HG03460 (cell line): ENCODE data around the gene ASTN2.

Source experiments
- ATAC-seq: cut with Tn5 transposase; IDR thresholded peaks from one replicate; pipeline ENCODE4 v1.9.1; 2021; ENCODE audit not compliant: unreplicated experiment

ASTN2 gene

DNA sequence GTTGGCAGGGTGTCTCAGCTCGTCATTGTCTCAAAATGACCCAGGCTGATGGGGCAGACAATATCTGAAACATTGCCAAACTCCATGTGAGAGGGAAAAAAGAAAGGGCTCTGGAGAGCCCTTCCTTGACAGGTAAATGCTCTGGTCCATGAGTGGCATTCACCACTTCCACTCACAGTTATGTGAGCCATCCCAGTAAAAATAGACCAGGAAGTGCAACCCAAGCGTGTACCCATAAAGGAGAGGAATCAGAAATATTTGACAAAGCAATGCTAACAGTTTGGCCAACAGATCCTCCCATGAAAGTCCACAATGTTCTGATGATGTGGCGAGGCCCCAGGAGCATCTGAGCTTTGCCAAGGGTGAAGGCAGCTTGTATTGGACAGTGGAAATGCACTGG is 49.4 kb downstream of the ASTN2 start:
- ATAC-seq = no peak

DNA sequence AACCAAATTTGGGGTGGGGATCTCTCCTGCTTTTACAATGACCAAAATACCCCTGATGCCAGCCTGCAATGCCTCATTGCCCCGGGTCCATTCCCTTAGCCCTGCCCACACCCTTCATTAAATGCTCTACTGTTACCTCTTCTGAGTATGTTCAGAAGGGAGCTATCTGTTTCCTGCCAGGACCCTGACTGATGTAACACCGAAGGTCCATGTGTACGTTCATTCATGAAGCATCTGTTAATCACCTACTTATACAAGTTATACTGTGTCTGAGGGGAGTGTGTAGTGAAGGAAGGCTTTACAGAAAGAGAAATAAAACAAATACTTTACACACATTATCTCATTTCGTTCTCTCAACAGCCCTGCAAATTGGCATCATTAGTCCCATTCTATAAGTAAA is 51.9 kb downstream of the ASTN2 start:
- no peak for ATAC-seq

DNA sequence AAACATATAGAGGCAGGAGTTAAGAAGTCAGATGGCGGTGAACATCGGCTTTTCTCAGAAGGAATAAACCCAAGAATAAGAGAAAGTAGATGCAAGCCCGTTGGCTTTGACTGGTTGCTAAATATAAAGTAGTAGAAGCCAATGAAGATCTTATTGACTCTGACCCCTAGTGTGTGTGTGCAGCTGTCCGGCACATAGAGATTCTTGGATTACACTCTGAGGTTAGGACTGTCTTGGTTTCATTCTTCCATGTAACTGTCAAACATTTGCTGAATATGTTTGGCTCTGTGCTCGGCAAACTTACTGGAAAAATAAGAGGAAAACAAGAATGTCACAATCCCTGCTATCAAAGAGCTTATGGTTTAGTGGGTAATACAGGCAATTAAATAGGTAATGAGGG is 54.9 kb downstream of the ASTN2 start:
- ATAC-seq = no peak

DNA sequence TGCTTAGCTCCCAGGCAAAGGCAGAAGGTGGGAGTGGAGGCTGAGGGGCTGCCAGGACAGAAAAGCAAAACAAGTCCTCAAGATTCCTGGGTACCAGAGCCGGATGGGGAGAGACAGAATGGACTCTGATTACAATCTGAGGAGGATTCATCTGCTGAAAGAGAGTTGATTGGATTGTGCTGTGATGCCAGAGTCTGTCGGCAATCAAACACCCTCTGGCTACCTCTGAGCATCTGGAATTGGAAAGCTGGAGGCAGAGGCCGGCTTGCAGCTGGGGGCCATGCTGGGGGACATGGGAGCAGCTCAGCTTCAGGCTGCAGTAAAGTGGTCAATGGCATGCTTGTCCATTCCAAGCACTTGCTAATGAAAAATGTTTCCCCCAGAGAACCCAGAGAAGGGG is 59.3 kb downstream of the ASTN2 start:
- ATAC-seq = no peak

DNA sequence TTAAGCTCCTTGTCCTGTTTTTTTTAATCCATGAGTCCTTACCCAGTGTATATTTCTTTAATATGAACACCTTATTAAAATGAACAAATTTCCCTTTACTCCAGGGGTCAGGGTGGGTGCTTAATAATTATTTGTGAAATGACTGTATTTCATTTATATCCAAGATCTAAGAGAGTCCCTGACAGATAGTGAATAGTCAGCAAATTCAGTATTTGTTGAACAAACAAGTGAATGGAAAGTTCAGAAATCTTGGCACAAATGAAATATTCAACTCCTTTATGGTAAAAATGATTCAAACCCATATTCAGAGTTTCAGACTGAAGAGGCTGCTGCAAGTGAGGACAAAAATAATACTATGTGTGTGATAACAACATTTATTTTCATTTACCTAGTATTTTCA is 59.9 kb downstream of the ASTN2 start:
- no peak for ATAC-seq

DNA sequence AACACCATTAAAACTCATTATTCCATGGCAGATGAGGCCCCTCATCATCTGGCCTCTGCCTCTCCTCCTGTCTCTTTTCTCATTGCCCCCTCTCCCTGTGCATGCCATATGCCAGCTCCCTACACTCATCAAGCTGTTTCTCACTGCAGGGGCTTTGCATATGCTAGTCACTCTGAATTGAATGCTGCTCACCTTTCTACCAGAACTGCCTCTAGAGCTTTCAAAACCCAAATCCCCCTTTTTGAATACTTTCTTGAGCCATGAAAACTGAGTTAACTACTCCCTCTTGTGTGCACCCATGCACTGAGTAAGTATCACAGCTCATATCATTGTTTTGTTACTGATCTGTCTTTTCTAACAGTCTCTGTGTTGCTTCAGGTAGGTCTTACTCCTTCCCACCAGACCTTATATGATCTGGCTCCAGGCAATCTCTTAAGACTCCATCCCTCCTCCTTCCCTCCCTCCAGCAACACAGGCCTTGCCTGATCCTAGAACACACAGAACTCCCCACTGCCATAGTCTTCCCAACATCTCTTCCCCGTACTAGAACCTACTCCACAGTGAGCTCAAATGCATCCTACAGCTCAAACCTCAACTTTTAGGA is 60.5 kb downstream of the ASTN2 start:
- no peak for ATAC-seq

DNA sequence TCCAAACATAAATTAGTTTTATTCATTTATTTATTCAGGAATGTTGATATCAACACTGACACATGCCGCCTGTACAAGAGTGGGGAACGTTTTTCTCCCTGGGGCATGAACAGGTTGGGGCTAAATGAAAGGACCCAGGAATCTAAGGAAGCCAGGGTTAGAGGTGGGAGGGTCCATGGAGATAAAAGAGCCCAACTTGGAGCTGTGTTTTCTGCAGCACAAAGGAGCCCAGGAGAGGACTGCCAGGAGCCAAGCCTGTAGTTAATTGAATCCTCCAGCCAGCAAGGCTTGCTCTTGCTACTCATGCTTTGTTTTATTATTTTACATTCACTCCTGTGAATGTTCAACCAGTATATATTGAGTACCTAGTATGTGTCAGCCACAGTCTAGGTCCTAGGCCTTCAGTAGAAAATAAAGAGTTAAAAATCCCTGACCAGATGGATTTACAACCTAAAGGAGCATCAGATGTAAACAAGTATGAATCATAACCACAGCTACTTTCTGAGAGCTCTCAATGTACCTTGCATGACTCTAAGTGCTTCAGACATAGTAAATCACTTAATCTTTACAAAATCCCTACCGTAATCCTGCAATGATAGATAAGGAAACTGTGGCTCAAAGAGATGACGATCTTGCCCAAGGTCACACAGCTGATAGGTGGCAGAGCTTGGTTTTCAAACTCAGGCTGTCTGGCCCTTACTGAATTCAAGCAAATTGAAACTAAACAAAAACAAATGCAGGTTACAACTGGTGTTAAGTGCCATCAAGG is 69.8 kb downstream of the ASTN2 start:
- no peak for ATAC-seq

DNA sequence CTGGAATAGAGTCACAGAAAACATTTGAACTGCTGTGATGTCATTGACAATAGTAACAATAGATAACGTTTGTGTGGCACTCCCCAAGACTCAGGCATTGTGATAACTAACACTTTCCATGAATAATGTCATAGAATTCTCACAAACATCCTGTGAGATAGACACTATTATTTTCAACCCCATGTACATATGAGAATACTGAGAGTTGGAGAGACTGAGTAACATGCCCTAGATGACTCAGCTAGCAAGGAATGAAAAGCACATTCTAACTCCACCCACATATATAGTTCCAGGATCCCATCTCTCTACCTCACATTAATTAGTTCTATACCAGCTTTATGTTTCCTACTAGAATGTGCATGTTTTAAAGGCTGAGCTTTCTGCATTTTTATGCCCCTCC is 71.4 kb downstream of the ASTN2 start:
- no peak for ATAC-seq

DNA sequence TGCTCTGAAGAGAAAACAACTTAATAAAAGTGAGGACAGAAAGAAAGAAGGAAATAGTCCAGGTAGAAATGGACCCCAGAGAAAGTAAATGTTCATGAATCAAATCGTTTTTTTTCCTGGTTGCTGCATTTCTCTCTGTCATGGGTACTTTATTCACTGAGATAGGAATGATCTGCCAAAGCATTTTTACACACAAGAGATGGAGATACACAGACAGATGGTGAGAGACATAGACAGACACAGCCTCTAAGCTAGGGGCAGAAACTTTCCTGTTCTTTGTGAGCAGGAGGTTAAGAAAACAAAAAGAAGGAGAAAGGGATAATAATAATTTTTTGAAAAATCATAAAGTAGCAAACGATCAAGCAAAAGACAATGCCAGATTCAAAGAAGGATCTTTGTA is 73.7 kb downstream of the ASTN2 start:
- no peak for ATAC-seq

DNA sequence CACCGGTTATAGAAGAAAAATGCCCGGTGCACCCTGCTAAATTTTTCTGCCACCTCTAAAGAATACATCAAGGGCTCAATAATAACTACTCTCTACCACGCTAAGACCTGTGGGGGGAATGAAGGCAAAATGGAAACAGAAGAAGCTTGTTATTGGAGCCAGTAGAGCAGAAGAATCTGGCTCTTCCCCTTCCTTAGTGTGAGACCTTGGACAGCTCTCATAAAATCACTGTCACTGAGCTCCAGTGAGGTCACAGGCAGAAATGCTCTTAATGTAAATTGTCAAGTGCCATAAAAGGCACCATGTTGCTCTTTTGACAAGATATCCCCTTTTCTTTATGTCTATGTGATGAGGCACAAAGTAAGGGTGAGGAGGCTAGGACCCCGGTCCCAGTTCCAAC is 74.4 kb downstream of the ASTN2 start:
- no peak for ATAC-seq

DNA sequence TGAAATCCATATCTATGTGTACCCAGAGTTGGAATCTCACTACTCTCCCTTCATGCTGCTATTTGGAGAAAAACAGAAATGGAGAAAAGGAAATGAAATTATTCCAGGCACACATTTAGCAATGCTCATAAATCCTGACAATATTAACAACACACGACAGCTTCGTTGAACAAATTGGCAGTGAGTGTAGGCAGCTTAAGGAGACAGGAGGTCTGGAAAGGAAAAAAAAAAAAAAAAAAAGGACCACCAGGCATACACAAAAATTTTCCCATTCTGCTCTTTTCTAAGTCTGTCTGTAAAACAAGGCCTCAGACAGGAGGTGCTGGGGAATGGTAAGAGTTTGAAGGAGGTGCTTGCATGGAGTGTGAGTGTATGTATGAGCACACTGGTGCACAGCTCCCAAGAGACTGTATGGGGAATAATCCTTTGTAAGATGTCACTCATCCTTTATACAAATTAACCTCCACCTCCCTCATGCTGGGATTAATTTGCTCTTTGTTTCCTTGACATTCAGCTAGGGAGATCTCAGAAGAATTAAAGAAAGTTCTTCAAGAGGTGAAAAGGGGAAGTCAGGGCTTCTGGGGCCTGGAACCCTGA is 78.9 kb downstream of the ASTN2 start:
- no peak for ATAC-seq

DNA sequence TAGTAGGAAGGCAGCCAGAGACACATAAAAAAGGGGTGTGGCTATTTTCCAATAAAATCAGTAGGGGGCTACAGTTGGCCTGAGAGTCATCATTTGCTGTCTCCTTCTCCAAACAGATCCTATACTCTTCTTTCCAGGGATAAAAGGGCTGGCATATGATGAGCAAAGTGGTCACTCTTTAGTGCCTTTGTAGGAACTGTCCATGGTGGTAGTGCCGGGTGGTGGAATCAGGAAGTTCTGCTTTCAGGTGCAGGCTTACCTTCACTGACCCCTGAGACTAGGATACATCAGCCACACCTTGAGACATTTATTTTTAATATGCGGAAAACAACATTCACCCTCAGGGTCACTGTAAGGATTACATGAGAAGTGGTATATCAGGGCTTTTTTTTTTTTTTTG is 80.8 kb downstream of the ASTN2 start:
- no peak for ATAC-seq

DNA sequence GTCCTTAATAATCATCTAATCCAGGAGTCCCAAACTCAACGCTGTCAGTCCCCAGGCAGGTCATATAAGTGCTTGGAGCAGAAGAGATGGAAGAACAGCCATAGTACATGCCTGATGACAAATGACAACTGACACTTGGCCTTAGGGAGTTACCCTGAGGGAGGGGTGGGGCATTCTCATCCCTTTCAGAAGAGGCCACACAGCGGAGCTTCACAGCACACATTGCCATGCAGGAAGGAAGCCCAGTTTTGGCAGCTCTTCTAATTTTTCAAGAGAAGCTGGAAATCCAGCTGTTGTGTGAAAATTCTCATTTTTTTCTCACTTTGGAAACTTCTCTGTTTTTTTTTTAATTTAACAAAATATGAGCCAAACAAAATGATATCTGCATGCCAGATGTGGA is 89.0 kb downstream of the ASTN2 start:
- no peak for ATAC-seq

DNA sequence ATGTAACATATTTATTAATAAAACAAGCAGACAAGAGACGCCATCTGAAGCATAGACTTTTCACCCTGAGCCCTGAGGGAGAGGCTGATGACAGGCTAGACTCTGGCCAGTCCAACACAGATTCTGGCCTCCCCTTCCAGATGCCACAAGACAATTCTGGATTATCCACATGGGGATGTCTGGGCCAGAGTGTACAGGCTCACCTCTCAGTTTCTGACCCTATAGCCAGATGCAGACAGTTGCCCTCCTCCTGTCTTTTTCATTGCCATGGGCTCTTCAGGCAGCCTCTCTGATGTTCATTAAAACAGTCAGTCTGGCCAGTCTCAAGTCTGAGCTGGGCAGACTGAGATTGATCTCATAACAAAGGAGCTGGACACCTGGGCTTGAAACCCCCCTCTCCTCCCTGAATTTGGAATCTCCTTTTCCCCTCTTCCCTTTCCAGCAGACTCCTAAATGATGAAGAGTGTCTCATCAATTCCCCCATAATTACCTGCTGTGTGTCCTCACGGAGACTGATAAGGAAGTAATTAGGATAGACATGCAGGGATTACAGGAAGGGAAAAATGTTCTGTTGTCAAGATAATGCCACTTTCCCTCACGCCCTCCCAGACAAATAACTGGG is 89.6 kb downstream of the ASTN2 start:
- ATAC-seq = no peak

DNA sequence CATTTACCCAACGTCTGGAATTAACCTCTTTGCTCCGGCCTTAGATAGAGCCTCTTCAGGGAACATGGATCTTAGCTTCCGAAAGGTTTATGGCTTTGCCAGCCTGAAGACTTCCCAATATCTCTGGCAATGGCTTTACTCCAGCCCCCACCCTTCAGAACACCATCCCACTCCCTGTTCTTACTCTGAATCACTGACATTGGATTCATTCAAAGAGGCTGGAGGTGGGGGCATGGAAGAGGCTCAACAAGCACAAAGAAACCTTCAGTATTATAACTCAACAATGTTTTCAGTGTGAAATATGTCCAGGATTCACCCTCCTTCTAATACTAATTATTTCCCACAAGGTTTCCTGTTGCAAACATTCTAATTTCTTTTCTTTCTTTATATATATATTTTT is 91.5 kb downstream of the ASTN2 start:
- ATAC-seq = no peak

DNA sequence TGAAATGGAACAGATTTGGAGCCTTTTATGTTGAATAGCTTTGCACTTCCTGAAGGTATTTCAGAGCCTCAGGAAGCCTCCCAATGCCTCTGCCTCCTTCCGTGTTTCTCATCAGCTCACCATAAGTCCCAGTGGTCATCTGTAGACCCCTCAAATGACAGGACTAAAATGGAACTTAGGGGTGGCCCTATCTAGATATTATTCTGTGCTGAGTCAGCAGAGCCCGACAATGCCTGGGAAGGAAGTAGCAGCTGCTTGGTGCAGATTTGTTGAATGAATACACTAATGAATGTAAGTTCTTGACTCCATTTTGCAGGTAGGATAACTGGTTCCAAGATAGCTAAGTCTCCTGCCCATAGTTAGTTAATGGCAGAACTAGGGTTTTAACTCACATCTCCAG is 97.7 kb downstream of the ASTN2 start:
- ATAC-seq = no peak

DNA sequence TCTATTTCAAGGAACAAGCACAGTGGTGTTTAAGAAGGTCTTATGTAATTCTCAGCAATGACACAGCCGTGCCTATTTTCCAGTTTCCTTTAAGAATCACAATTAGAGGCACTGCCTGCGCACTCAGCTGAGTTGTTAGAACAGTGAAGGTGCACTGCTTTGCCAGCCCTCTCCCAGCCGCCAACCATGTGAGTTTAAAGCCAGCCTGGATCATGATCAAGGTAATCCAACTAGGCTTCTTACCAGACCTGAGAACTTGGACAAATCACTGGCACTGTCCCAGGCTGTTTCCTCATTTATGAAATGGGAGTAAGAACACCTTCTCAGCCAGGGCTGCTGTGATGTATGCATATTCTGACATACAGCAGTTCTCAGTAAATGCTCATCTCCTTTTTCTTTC is 99.6 kb downstream of the ASTN2 start:
- ATAC-seq = no peak

DNA sequence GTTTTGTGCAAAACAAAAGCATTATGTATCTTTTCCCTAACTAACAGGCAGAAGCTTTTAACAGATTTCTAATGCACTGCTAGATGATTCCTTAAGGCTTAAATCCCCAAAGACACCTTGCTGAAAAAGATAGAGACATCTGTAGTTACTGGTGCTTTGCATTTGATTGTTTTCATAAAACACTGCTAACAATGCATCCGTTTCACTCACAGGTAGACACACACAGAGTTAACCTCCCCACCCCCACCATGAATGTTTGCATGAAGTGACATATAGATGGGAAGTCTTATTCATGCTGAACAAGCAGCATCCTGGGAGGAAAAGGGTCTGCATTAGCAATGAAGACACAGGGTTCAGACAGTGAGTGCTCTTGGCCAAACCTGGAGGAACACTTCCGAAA is 100.9 kb downstream of the ASTN2 start:
- no peak for ATAC-seq

DNA sequence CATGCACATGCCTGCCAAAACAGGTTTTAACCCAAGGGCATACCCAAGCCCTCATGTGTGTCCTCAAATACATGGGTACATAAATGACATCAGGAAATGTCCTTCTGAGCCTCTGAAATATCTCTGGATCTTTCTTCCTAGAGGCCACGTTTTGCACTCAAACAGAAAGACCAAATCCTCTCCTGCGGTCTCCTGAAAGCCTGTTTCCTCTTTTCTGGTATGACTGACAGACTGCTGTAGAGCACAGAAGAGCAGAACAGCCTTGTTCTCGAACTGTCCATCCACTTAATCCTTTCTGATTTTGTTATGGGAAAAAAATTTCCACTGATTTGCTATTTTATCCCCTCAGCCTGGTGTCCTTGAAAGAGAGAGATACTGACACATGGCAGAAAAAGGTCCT is 107.2 kb downstream of the ASTN2 start:
- no peak for ATAC-seq

DNA sequence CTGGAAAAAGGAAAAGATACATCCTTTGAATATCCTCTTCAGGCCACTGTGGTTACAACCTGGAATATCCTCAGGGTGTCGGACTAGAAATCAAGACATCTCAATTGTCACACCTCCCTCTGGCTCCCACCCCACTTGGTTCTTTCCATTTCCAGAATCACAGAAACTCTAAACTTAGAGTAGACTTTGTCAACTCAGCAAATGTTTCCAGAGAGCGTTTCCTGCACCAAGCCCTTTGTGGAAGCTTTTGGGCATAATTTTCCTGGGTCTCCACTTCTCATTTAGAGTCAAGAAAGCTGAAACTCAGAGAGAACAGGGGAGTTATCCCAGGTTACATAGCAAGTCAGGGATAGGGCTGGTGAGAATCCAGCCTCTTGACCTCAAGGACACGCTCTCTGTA is 108.8 kb downstream of the ASTN2 start:
- ATAC-seq = no peak

DNA sequence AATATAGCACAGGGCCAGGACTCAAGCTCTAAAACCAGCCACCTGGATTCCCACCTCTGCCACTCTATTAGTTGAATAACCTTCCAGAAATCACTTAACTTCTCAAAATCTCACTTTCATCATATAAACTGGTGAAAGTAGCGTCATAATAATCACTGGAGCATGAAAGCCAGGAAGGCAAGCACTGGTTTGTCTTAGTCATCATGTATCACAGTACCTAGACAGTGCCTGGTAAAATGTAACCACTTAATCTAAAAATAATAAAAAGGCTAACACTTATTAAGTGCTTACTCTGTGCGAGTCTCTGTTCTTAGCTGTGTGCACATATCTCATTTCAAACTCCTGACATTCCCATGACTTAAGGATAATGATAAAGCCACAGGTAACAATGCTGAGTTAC is 109.4 kb downstream of the ASTN2 start:
- no peak for ATAC-seq

DNA sequence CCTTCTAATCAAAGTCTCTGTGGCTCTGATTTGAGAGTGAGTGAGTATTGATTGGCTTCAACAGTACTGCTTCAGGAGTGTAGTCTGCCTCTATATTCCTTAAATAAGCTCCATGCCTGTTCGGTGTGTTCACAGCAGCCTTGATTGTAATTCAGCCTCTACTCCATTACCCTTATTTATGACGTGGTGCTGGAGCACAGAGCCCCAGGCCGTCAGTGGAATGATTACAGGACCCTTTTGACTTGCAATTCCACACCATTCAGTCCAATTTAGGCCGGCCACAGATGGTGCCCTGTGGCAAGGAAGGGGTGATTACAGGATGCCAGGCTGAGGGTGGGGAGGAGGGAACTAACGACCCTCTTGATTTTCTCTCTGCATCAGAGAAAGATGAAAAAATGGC is 110.3 kb downstream of the ASTN2 start:
- ATAC-seq = no peak
